Stimulated activated CD8-positive, alpha-beta memory T cell treated with anti-CD3 and anti-CD28 coated beads, Interleukin-7, amount 100 ng/mL, for 48 hours (primary cell): ENCODE results near the gene OSM.
A peak's percentile ranks its signal among the peaks of the same experiment; 100 is the strongest.

ENCODE experiments used
- DNase-seq, 2 donors: peaks; one replicate each; pipeline ENCODE4 v3.0.0-alpha.2; 2020; ENCODE audit warnings: low read depth in 1 of 2; ENCODE audit errors: extremely low read depth in 1 of 2

OSM gene

DNA sequence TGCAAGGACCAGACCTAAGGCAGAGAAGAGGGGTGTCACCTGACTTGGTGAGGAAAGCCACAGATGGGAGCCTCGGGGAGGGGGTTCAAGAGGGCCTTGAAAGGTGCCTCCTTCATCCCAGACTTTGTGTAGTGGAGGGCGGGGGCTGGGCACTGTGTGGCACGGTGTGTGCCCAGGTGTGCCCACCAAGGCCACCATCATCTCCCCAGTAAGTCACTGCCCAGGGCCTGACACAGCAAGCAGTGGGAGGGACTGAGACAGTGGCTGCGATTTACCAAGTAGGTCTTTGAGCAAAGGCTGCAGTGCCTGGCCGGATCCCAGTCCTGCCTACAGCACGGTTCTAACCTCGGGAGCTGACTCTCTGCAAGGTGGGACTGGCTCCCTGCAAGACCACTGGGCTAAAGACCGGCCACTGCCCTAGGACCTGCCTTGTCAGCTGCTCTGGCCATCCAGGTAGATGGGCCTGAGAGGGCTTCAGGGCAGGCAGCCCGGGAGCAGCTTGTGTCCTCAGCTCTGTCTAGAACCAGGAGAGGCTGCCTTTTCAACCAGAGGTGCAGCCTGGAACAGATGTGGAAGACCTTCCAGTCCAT lies 1.4 kb downstream of the OSM start:
- DNase-seq, result no peak

DNA sequence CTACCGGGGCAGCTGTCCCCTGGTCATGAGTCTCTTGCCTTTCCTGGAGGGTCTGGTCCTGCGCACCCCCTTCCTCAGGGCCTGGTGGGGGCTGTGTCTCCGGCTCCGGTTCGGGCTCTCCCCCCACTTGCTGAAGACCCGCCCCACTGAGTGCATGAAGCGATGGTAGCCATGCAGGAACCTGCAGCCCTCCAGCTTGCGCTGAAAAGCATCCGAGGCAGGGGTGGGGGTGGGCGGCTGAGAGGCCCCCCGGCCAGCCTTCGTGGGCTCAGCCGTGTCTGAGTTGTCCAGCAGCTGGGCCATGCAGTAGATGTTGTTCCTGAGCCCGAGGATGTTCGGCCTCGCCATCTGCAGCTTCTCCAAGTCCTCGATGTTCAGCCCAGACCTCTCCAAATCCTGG lies 2.8 kb downstream of the OSM start:
- no peak for DNase-seq

GRCh38 chr22:30262917-30263741 lies 3.5 kb downstream of the OSM start:
- peak in 1 of 2 donors; percentile 67 for DNase-seq

DNA sequence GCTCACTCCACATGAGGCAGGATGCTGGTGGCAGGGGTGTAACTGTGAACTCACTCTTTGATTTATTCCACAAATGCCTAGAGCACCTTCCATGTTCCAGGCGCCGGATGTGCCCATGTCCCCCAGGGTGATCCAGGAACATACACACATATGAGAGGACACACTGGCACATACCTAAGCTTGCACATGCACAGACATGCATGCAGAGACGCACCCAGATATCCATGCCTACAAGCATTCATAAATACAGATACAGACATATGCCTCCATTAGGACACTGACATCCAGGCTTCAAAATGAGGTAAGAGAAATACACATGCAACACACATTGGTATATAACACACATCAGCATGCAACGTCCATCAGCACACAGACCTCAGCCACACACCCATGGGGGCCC lies 4.5 kb downstream of the OSM start:
- DNase-seq, result no peak

GRCh38 chr22:30261134-30261533 lies 5.5 kb downstream of the OSM start:
- no peak for DNase-seq

DNA sequence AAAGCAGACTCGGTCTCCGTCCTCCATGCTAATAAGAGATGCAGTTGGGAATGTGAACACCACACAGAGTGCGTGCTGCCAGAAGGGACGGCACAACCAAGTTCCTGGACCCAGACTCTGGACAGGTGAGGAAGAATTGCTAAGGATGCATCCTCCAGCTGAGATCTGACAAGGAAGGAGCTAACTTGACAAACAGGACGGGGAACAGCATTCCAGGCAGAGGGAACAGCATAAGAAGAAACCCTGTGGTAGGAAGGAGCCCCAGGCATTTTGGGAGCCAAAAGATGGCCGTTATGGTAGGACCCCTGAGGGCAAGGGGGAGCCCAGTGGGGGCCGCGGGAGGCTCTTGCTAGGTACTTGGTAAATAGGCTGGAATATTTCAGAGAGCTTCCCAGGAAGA lies 6.0 kb downstream of the OSM start:
- no peak for DNase-seq

DNA sequence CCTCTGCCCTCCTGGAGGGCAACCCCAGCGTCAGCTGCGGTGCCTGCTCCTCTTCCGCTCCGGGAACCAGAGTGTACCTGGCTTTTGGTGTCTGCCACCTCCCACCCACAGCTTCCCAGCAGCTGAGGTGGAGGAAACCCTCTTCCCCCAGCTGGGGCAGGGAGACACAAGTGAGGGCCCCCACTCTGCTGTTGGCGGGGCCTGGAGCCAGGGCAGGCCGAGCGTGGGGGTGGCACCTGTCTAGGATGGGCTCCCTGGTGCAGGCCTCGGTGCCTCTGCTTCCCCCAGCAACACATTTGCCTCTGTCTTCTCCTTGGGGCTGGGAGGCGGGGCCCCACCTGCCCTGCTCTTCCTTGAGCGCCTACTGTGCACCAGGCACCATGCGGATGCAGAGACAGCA lies 6.4 kb downstream of the OSM start:
- no peak for DNase-seq

DNA sequence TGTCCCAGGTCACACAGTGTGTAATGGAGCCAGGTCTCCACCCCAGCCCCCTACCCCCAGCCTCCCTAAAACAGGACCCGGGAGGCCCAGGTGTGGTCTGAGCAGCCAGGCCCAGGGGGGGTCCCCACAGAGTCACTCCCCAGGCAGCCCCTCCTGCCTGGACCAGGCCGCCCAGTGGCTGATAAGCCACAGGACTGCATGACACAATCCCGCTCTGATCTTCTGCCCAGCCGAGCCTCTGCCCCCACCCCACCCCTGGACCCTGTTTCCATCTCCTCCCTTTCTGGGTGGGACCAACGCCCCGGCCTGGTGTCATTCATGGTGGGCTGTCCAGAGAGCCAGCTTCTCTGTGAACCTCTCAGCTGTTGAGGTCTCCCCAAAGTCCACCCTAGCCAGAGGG lies 12.3 kb downstream of the OSM start:
- no peak for DNase-seq

- no peak for DNase-seq
Observed at GRCh38 chr22:30253205-30253852, 13.3 kb downstream of the OSM start.

DNA sequence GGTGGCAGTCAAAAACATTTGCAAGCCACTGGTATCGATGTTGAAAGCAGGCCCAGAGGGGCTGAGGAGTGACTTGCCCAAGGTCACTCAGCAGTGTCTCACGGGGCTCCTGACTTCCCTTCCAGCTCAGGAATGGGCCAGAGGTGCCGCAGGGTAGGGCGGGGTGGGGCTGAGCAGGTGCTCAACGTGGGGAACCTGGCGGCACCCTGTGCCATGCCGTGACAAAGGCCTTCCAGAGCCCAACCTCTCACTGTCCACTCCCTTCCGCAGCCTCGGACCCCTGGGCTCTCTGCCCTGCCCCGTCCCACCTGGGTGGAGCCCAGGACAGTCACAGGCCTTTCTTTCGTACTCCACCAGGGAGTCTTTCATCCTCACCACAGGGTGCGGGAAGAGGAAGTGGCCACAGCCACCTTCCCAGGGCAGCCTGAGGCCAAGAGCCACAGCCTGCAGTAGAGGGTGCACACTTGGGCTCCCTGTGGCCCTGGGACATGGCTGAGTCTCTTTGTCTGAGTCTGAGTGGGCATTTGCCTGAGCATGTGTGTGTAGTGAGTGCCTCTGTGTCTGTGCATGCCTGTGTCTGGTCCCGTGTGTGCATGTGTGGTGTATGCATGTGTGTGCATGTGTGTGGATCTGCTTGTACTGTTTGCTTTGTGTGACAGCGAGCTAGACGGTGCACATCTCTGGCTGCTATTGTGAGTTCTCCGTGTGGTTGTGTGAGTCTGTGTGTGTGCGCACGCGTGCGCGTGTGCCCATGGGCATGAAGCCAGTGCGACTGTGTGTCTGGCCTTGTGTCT lies 14.0 kb downstream of the OSM start:
- DNase-seq, result no peak

GRCh38 chr22:30251711-30252110 lies 14.9 kb downstream of the OSM start:
- DNase-seq, result no peak

DNA sequence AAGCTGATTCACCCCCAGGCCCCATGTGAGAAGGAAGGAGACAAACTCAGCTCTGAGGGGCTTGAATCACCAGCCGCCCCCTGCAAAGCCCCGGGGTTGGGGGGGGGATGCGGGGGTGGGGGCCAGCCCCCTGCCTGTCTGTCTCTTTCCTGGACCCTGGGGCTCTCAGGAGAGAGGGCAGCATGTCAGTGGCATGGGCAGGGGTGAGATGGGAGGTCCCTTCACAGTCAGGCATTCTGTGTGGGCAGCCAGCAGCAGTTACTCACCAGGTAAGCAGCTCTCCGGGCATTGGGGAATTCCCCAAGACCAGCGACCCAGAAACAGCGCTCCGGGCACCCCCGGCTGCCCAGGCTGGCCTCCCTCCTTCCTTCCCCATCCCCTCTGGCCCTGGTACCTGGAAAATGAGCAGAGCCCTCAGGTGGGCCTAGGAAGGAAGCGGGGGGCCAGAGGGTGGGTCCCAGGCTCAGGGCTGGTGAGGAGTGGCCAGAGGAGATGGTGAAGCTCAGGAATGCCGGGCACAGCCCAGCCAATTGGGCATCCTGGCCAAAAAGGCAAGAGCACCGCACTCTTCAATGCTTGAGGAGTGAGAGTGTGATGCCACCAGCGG lies 15.9 kb downstream of the OSM start:
- no peak for DNase-seq

GRCh38 chr22:30250039-30250565 lies 16.5 kb downstream of the OSM start:
- no peak for DNase-seq

GRCh38 chr22:30249049-30250038 lies 17.3 kb downstream of the OSM start:
- DNase-seq, result no peak

- no peak for DNase-seq
Observed at GRCh38 chr22:30248484-30248883, 18.2 kb downstream of the OSM start.

- DNase-seq, result no peak
Observed at GRCh38 chr22:30247974-30248373, 18.7 kb downstream of the OSM start.

GRCh38 chr22:30247561-30247960 lies 19.1 kb downstream of the OSM start:
- no peak for DNase-seq

GRCh38 chr22:30246814-30247376 lies 19.8 kb downstream of the OSM start:
- DNase-seq, result no peak
